Transverse colon (tissue), 4 donors: Measurements from ENCODE around the gene ZSWIM1. TPM values are rescaled to one million over a fixed set of nuclear protein-coding genes. Genes with fewer than 3 reads are reported as not detected.
"Not testable (repeated sequence)": the region's sequence is repeated elsewhere in the genome, so short reads cannot be mapped to it uniquely, and the experiment has no call there.

Experiments used
- DNase-seq: peaks from one replicate; pipeline ENCODE4 v3.0.0-alpha.2; 2019
- H3K27ac ChIP-seq, 4 donors: fragments of 200-600 bp; sonication (generic); 2 replicates each; pipeline ENCODE4 v1.5.1; 2016 to 2018; ENCODE audit warnings: inconsistent platforms in 4 of 4
- H3K27me3 ChIP-seq: fragments of 200-600 bp; sonication (generic); 2 replicates; pipeline ENCODE4 v1.5.1; 2017; ENCODE audit warnings: inconsistent platforms
- H3K36me3 ChIP-seq, 4 donors: fragments of 200-600 bp; sonication (generic); 2 replicates each; pipeline ENCODE4 v1.5.1; 2017 to 2019; ENCODE audit warnings: inconsistent platforms in 4 of 4
- H3K4me1 ChIP-seq, 4 donors: fragments of 200-600 bp; sonication (generic); 2 replicates each; pipeline ENCODE4 v1.5.1; 2017 to 2020; ENCODE audit warnings: inconsistent platforms in 4 of 4
- H3K4me3 ChIP-seq, 4 donors: fragments of 200-600 bp; sonication (generic); 1 replicate in 1 of 4; 2 replicates in 3 of 4; pipeline versions ENCODE4 v1.5.1 to v1.6.1; 2017 to 2019; ENCODE audit warnings: inconsistent platforms in 4 of 4
- H3K9me3 ChIP-seq, 2 donors: fragments of 200-600 bp; sonication (generic); 2 replicates each; pipeline ENCODE4 v1.5.1; 2017 to 2019; ENCODE audit warnings: inconsistent platforms in 2 of 2
- CTCF ChIP-seq, 5 experiments: fragments of 200-600 bp in 3 of 5; fragments of 450-650 bp in 2 of 5; sonication (generic) in 3 of 5; IDR thresholded peaks; 1 replicate in 2 of 5; 2 replicates in 3 of 5; pipeline ENCODE4 v1.5.1; 2016 to 2017; ENCODE audit warnings: antibody characterized with exemption in 5 of 5, inconsistent platforms in 3 of 5, mild to moderate bottlenecking in 2 of 5, moderate library complexity in 1 of 5
- EP300 ChIP-seq: sonication (generic); formaldehyde crosslinking; IDR thresholded peaks from one replicate; pipeline ENCODE4 v1.6.1; 2017; ENCODE audit warnings: antibody characterized with exemption, low read depth
- POLR2A ChIP-seq: fragments of 450-650 bp; IDR thresholded peaks from one replicate; pipeline ENCODE4 v1.6.1; 2016; ENCODE audit warnings: antibody characterized with exemption, mild to moderate bottlenecking, moderate library complexity
- POLR2AphosphoS5 ChIP-seq, 3 donors: sonication (generic); formaldehyde crosslinking; IDR thresholded peaks; one replicate each; pipeline ENCODE4 v1.6.1; 2016; ENCODE audit warnings: antibody characterized with exemption in 3 of 3
- WGBS, 2 donors: methylation state at CpG; one replicate each; pipeline ENCODE4 v1.1.5; 2018; ENCODE audit warnings: low coverage in 1 of 2; 5-methylcytosine and 5-hydroxymethylcytosine counted together
- in situ Hi-C, 4 donors: fragments of 200-750 bp; cut with MboI; loops; one replicate each; pipeline versions ENCODE4 v1.15.0 to v1.15.1; 2017; ENCODE audit warnings: low sequenced_read_pairs in 3 of 4, low pct_ligation_motif_present in 1 of 4, low pct_unique_long_range_greater_than_20kb in 1 of 4
- intact Hi-C: fragments of 100-400 bp; cut with DNase I; formaldehyde crosslinking; loops from one replicate; pipeline ENCODE4 v1.15.1; 2023; ENCODE audit warnings: low total_unique reads
- total RNA-seq, 4 donors: library from RNA; depleted of rRNA; stranded (reverse); fragments of >200 nt; gene quantifications; one replicate each; pipeline ENCODE4 v1.1.0, GENCODE V29; 2016

ZSWIM1 gene
- total RNA-seq, 4 donors from 2014 or later = 11.0 to 82.6 (median 16.0) TPM

GRCh38 chr20:45897692-45898091, 16.7 kb downstream of the ZSWIM1 start:
- DNase-seq = no peak
- no peaks in the 10 kb centered on the region for H3K27me3 ChIP-seq
- in situ Hi-C loops = no loop called here
- no peak for TF ChIP-seq CTCF (IDR thresholded peaks at IDR 0.05)
- no peak for TF ChIP-seq POLR2AphosphoS5 (IDR thresholded peaks at IDR 0.05)
- TF ChIP-seq POLR2A = no peak
- TF ChIP-seq EP300 = no peak
- no peaks in the 10 kb centered on the region for H3K9me3 ChIP-seq
- intact Hi-C loops = loop anchor here (10.0 kb wide), 1 partner anchor 103 kb away; the partner anchor contains the start of genes DNTTIP1 and WFDC3
- no peak overlapping the region for H3K27ac ChIP-seq
- H3K4me3 ChIP-seq = no peak overlapping the region
- 92% methylated on average over 7 of the region's 7 CpGs; no CpG with 5 or more reads in 1 of the 2 donors for WGBS, 2 donors
- peaks cover 0 to 37% (median 6%) of the 10 kb centered on the region in 4 donors for H3K36me3 ChIP-seq
- H3K4me1 ChIP-seq = peaks cover 5 to 11% (median 10%) of the 10 kb centered on the region in 4 donors

- H3K27ac ChIP-seq = no peak overlapping the region
- H3K9me3 ChIP-seq = no peaks in the 10 kb centered on the region
- intact Hi-C loops = loop anchor here (10.0 kb wide), 1 partner anchor 103 kb away; the partner anchor contains the start of genes DNTTIP1 and WFDC3
- no peaks in the 10 kb centered on the region for H3K27me3 ChIP-seq
- no peak for DNase-seq
- H3K36me3 ChIP-seq = peaks cover 0 to 37% (median 6%) of the 10 kb centered on the region in 4 donors
- WGBS, 2 donors = 91% methylated on average over 12 of the region's 12 CpGs; no CpG with 5 or more reads in 1 of the 2 donors
- TF ChIP-seq EP300 = no peak
- TF ChIP-seq POLR2AphosphoS5 (IDR thresholded peaks at IDR 0.05) = no peak
- TF ChIP-seq POLR2A = no peak
- H3K4me1 ChIP-seq = peaks cover 0 to 5% (median 4%) of the 10 kb centered on the region in 4 donors
- H3K4me3 ChIP-seq = no peak overlapping the region
- in situ Hi-C loops = no loop called here
Observed at GRCh38 chr20:45898285-45898684, 17.3 kb downstream of the ZSWIM1 start.

- TF ChIP-seq EP300 (no peak), POLR2A (no peak), POLR2AphosphoS5 (IDR thresholded peaks at IDR 0.05) (no peak), CTCF (IDR thresholded peaks at IDR 0.05) (no peak)
- in situ Hi-C loops (no loop called here), intact Hi-C loops (loop anchor here (10.0 kb wide), 1 partner anchor 104 kb away; the partner anchor contains the start of genes DNTTIP1 and WFDC3)
- no peak for DNase-seq
- Histone ChIP-seq H3K4me3 (no peak overlapping the region), H3K36me3 (peaks cover 0 to 33% (median 6%) of the 10 kb centered on the region in 4 donors), H3K4me1 (no peaks in the 10 kb centered on the region), H3K9me3 (no peaks in the 10 kb centered on the region), H3K27me3 (no peaks in the 10 kb centered on the region), H3K27ac (no peak overlapping the region)
- 79 to 87% methylated on average over 3 to 13 of the region's 13 CpGs for WGBS, 2 donors
Observed at GRCh38 chr20:45899046-45899835, 18.2 kb downstream of the ZSWIM1 start.

DNA sequence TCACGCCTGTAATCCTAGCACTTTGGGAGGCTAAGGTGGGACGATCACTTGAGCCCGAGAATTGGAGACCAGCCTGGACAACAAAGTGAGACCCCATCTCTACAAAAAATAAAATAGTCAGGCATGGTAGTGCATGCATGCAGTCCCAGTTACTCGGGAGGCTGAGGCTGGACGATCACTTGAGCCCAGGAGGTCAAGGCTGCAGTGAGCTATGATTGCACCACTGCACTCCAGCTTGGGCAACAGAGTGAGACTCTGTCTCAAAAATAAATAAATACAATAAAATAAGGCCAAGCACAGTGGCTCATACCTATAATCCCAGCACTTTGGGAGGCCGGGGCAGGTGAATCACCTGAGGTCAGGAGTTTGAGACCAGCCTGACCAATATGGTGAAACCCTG, 20.3 kb downstream of the ZSWIM1 start:
- H3K4me1 ChIP-seq, H3K27me3 ChIP-seq, intact Hi-C loops, H3K9me3 ChIP-seq, in situ Hi-C loops, DNase-seq, H3K27ac ChIP-seq, H3K4me3 ChIP-seq: not testable (repeated sequence)
- 91 to 94% methylated on average over 5 to 6 of the region's 6 CpGs for WGBS, 2 donors
- H3K36me3 ChIP-seq = peaks cover 0 to 18% (median 4%) of the 10 kb centered on the region in 4 donors

DNA sequence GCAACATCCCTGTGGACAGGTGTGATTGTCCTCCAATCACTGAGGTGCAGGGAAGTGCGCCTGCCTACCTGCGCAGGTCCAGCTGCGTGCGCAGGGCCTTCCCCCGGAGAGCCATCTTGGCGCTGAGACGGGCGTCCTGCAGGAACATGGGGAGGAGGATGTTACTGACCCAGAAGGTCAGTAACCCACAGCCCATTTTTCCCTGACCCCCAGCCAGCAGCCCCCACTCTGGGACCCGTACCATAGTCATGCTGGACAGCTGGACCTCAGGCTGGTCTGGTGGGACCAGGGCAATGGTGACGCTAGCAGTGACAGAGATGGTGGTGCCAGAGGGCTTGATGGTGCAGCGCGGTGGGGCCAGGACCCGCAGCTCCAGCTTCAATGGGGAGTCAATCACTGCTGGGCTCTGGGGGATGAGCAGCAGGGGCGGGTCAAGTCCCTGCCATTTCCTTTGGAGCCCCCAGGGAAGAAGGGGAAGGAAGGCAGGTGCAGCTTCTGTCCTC, 21.2 kb downstream of the ZSWIM1 start:
- no peak overlapping the region for H3K4me3 ChIP-seq
- H3K27ac ChIP-seq = no peak overlapping the region
- WGBS, 2 donors = 90% methylated on average over 14 of the region's 14 CpGs; no CpG with 5 or more reads in 1 of the 2 donors
- peaks cover 0 to 11% (median under 1%) of the 10 kb centered on the region in 4 donors for H3K36me3 ChIP-seq
- no peaks in the 10 kb centered on the region for H3K27me3 ChIP-seq
- H3K4me1 ChIP-seq = no peaks in the 10 kb centered on the region
- TF ChIP-seq POLR2AphosphoS5 (IDR thresholded peaks at IDR 0.05) (no peak), CTCF (IDR thresholded peaks at IDR 0.05) (no peak), POLR2A (no peak), EP300 (no peak)
- no peaks in the 10 kb centered on the region for H3K9me3 ChIP-seq
- intact Hi-C loops = no loop called here
- no peak for DNase-seq
- in situ Hi-C loops = no loop called here
